GM23338 (cell line): Measurements from ENCODE around the gene SGMS2. TPM values are rescaled to one million over a fixed set of nuclear protein-coding genes. Genes with fewer than 3 reads are reported as not detected.

Experiments used
- ATAC-seq: fragments of 200-7000 bp; cut with Tn5 transposase; 3 replicates; pipeline ENCODE4 v1.9.1; 2020
- DNase-seq: peaks from one replicate; pipeline ENCODE4 v3.0.0-alpha.2; 2015; ENCODE audit warnings: low spot score
- H2AFZ ChIP-seq: fragments of 200-600 bp; sonication (generic); 2 replicates; pipeline ENCODE4 v1.8.0; 2016; ENCODE audit warnings: antibody characterized with exemption, mild to moderate bottlenecking, moderate library complexity
- H3F3A ChIP-seq: fragments of 200-600 bp; sonication (generic); replicated peaks from 2 replicates; pipeline ENCODE4 v1.8.0; 2017; ENCODE audit warnings: antibody characterized with exemption, mixed run types, low read depth
- H3K27ac ChIP-seq: fragments of 200-600 bp; sonication (generic); 2 replicates; pipeline ENCODE4 v1.6.1; 2016; ENCODE audit warnings: low read depth
- H3K27me3 ChIP-seq: fragments of 200-600 bp; sonication (generic); 2 replicates; pipeline ENCODE4 v1.8.0; 2016; ENCODE audit warnings: mild to moderate bottlenecking, mixed run types, moderate library complexity; ENCODE audit not compliant: insufficient read depth
- H3K36me3 ChIP-seq: fragments of 200-600 bp; sonication (generic); 2 replicates; pipeline ENCODE4 v1.8.0; 2016; ENCODE audit warnings: mild to moderate bottlenecking; ENCODE audit not compliant: insufficient read depth
- H3K4me1 ChIP-seq: fragments of 200-600 bp; sonication (generic); 2 replicates; pipeline ENCODE4 v1.8.0; 2016; ENCODE audit warnings: mild to moderate bottlenecking, moderate library complexity; ENCODE audit not compliant: insufficient read depth
- H3K4me2 ChIP-seq: fragments of 200-600 bp; sonication (generic); 2 replicates; pipeline ENCODE4 v1.7.1; 2017; ENCODE audit warnings: mixed run types
- H3K4me3 ChIP-seq: fragments of 200-600 bp; sonication (generic); 2 replicates; pipeline ENCODE4 v1.6.1; 2016; ENCODE audit warnings: mixed run types
- H3K79me2 ChIP-seq: fragments of 200-600 bp; sonication (generic); replicated peaks from 2 replicates; pipeline ENCODE4 v1.8.0; 2017; ENCODE audit warnings: mild to moderate bottlenecking; ENCODE audit not compliant: insufficient read depth
- H3K9me2 ChIP-seq: fragments of 200-600 bp; sonication (generic); 2 replicates; pipeline ENCODE4 v1.8.0; 2017; ENCODE audit not compliant: insufficient read depth
- H4K20me1 ChIP-seq: fragments of 200-600 bp; sonication (generic); replicated peaks from 2 replicates; pipeline ENCODE4 v1.8.0; 2017; ENCODE audit warnings: mild to moderate bottlenecking; ENCODE audit not compliant: insufficient read depth
- H3K27ac Mint-ChIP-seq: 2 replicates; pipeline ENCODE4 v1.8.0; 2020; ENCODE audit warnings: inconsistent platforms, mild to moderate bottlenecking, moderate library complexity, mixed read lengths
- H3K27me3 Mint-ChIP-seq: 3 replicates; pipeline ENCODE4 v1.8.0; 2022; ENCODE audit warnings: low read depth, mild to moderate bottlenecking, moderate library complexity, mixed read lengths, inconsistent platforms; ENCODE audit not compliant: insufficient read depth, poor library complexity
- H3K36me3 Mint-ChIP-seq: 3 replicates; pipeline ENCODE4 v1.8.0; 2021; ENCODE audit warnings: low read depth, mild to moderate bottlenecking, inconsistent platforms, moderate library complexity, mixed read lengths
- H3K4me1 Mint-ChIP-seq: 3 replicates; pipeline ENCODE4 v1.8.0; 2020; ENCODE audit warnings: mild to moderate bottlenecking, inconsistent platforms, mixed read lengths
- H3K4me3 Mint-ChIP-seq: 3 replicates; pipeline ENCODE4 v1.8.0; 2021; ENCODE audit warnings: moderate library complexity, mild to moderate bottlenecking, inconsistent platforms, mixed read lengths
- H3K9me3 Mint-ChIP-seq: 3 replicates; pipeline ENCODE4 v1.8.0; 2020; ENCODE audit warnings: moderate library complexity, mild to moderate bottlenecking, inconsistent platforms, mixed read lengths
- CTCF ChIP-seq, 2 experiments: fragments of 200-600 bp in 1 of 2; sonication (generic) in 1 of 2; conservative IDR thresholded peaks; 2 replicates each; pipeline versions ENCODE4 v1.5.1 to v1.6.1; 2016 to 2017; ENCODE audit warnings: antibody characterized with exemption in 2 of 2, low read depth in 2 of 2, mild to moderate bottlenecking in 2 of 2, moderate library complexity in 1 of 2
- EZH2 ChIP-seq: fragments of 200-600 bp; sonication (generic); IDR thresholded peaks from one replicate; pipeline ENCODE4 v1.8.0; 2017; ENCODE audit warnings: antibody characterized with exemption, mild to moderate bottlenecking, low read depth; ENCODE audit not compliant: unreplicated experiment
- EZH2phosphoT487 ChIP-seq: fragments of 200-600 bp; sonication (generic); IDR thresholded peaks from one replicate; pipeline ENCODE4 v1.8.1; 2018; ENCODE audit warnings: antibody characterized with exemption; ENCODE audit not compliant: unreplicated experiment
- JUNB ChIP-seq: IDR thresholded peaks from one replicate; pipeline ENCODE4 v1.6.1; 2016; ENCODE audit warnings: antibody characterized with exemption; ENCODE audit not compliant: unreplicated experiment
- NANOG ChIP-seq: IDR thresholded peaks from 2 replicates; pipeline ENCODE4 v1.6.1; 2016; ENCODE audit warnings: antibody characterized with exemption, borderline replicate concordance
- REST ChIP-seq: IDR thresholded peaks from one replicate; pipeline ENCODE4 v1.6.1; 2018; ENCODE audit warnings: antibody characterized with exemption; ENCODE audit not compliant: unreplicated experiment
- STAT1 ChIP-seq: IDR thresholded peaks from one replicate; pipeline ENCODE4 v1.6.1; 2016; ENCODE audit warnings: antibody characterized with exemption; ENCODE audit not compliant: unreplicated experiment
- ZNF331 ChIP-seq: fragments of 250-450 bp; sonication (Bioruptor Pico); IDR thresholded peaks from 2 replicates; pipeline ENCODE4 v1.5.0; 2020; ENCODE audit warnings: low read depth, mild to moderate bottlenecking, moderate library complexity
- polyA plus RNA-seq: library from polyadenylated mRNA; unstranded; fragments of >200 nt; fragmentation: Nextera tagmentation; extraction: Ambion mirVana; gene quantifications from 2 replicates; pipeline ENCODE4 v1.2.1, GENCODE V29; 2016
- total RNA-seq: library from RNA; depleted of rRNA; stranded (reverse); fragments of >200 nt; shearing (Covaris generic); gene quantifications from 2 replicates; pipeline ENCODE4 v1.2.3, GENCODE V29; 2014

The SGMS2 gene
- total and polyA plus RNA-seq, 2 experiments from 2014 or later, result 0.35 to 1.1 TPM

DNA sequence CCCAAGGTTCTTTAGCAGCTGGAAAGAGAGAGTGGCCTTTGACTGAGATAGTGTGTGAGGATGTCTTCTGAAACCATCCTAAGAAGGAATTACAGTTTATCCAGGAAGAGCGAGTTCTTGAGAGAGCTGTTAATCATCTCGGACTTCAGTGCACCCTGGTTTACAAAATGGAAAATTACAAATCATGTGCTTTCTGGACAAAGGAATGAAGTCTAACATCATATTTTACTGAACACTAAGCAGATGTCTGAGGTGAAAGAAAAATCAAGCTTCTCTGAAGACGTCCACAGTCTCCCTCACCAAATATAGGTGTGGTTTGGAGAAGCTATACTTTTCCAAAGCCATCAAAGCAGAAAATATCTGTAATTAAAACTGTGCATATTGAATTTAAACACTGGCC, 75.8 kb downstream of the SGMS2 start:
- H3K9me2 ChIP-seq, result peaks cover 20% of the 10 kb centered on the region; the same call in 1 of the 2 replicates
- H3K27ac ChIP-seq, result no peak overlapping the region
- no peaks in the 10 kb centered on the region for H3K4me1 Mint-ChIP-seq

More for the DNA sequence above, 75.8 kb downstream of the SGMS2 start:
- Histone ChIP-seq H3K4me1 (peaks cover 7% of the 10 kb centered on the region; the same call in 1 of the 2 replicates), H2AFZ (no peak overlapping the region), H4K20me1 (no peaks in the 10 kb centered on the region), H3K79me2 (no peaks in the 10 kb centered on the region), H3K4me3 (no peak overlapping the region), H3K27me3 (no peaks in the 10 kb centered on the region), H3F3A (no peaks in the 10 kb centered on the region), H3K36me3 (no peaks in the 10 kb centered on the region), H3K4me2 (no peak overlapping the region)
- Mint-ChIP-seq H3K27ac (no peak overlapping the region), H3K27me3 (no peaks in the 10 kb centered on the region), H3K9me3 (peaks cover 6% of the 10 kb centered on the region; the same call in 2 of the 3 replicates), H3K36me3 (peaks cover 13% of the 10 kb centered on the region), H3K4me3 (no peak overlapping the region)
- TF ChIP-seq NANOG (no peak), REST (no peak), ZNF331 (CRISPR knock-in tag) (no peak), STAT1 (no peak), CTCF (conservative IDR thresholded peaks at IDR 0.05; ENCODE audit: low read depth in 2 of 2) (no peak), EZH2 (no peak), EZH2phosphoT487 (no peak), JUNB (no peak)
- ATAC-seq (no peak), DNase-seq (no peak)
